ENCODE results near the gene OSBPL1A.

GRCh38 chr18:24232800-24233199 is 164.8 kb downstream of the OSBPL1A start:
- TF ChIP-seq MAX (IDR thresholded peaks at IDR 0.05) (no peak), CTCF (IDR thresholded peaks at IDR 0.05) (no peak), BHLHE40 (IDR thresholded peaks at IDR 0.05; ENCODE audit: low read depth, low read length) (no peak), POLR2A (IDR thresholded peaks at IDR 0.05; ENCODE audit: low read length) (no peak), SMC3 (IDR thresholded peaks at IDR 0.05) (no peak), RAD21 (conservative IDR thresholded peaks at IDR 0.05 in 1 of 2, IDR thresholded peaks at IDR 0.05 in 1 of 2) (no peak), HDAC2 (IDR thresholded peaks at IDR 0.05) (no peak), MYC (IDR thresholded peaks at IDR 0.05; ENCODE audit: borderline replicate concordance, low read length) (no peak)
